Measurements from ENCODE around the gene SLC14A1.

DNA sequence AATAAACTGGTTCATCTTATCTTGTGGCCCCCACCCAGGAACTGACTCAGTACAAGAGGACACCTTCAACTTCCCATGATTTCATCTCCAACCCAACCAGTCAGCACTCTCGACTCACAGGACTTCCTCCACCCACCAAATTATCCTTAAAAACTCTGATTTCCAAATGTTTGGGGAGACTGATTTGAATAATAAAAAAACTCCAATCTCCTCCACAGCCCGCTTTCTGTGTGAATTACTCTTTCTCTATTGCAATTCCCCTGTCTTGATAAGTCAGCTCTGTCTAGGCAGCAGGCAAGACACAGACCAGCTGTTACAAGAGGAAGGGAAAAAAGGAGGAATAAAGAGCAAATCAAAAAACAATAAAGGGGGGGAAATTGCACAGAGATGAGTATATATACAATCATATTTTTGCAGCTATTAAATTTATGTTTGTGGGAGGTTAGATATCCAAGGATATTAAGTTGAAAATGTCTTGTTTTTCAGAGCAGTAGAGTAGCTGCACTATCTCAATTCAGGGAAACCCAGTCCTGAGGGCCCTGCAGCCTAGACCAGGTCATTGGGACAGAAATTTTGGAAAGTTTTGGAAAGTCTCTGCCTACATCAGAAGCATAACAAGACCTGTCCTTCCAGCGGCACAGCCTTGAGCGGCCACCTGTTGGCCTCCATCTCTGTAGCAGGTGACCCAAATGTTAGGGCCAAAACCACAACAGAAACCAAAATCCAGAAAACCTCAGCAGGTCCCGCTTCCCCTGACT, 68.7 kb downstream of the SLC14A1 start:
- no peak for TF ChIP-seq EZH2phosphoT487 (IDR thresholded peaks at IDR 0.05; ENCODE audit: borderline replicate concordance, low read length)
- TF ChIP-seq, protein P1, sequence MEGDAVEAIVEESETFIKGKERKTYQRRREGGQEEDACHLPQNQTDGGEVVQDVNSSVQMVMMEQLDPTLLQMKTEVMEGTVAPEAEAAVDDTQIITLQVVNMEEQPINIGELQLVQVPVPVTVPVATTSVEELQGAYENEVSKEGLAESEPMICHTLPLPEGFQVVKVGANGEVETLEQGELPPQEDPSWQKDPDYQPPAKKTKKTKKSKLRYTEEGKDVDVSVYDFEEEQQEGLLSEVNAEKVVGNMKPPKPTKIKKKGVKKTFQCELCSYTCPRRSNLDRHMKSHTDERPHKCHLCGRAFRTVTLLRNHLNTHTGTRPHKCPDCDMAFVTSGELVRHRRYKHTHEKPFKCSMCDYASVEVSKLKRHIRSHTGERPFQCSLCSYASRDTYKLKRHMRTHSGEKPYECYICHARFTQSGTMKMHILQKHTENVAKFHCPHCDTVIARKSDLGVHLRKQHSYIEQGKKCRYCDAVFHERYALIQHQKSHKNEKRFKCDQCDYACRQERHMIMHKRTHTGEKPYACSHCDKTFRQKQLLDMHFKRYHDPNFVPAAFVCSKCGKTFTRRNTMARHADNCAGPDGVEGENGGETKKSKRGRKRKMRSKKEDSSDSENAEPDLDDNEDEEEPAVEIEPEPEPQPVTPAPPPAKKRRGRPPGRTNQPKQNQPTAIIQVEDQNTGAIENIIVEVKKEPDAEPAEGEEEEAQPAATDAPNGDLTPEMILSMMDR (conservative IDR thresholded peaks at IDR 0.05; ENCODE audit: low read depth, low read length): no peak
- TF ChIP-seq EZH2 (IDR thresholded peaks at IDR 0.05; ENCODE audit: low read length, unreplicated experiment): no peak

Measured in PC-3 (cell line).